Hematopoietic multipotent progenitor cell (in vitro differentiated cells): Measurements from ENCODE around the gene MS4A8. TPM values are rescaled to one million over a fixed set of nuclear protein-coding genes. Genes with fewer than 3 reads are reported as not detected.
A peak's percentile ranks its signal among the peaks of the same experiment; 100 is the strongest.
"Not testable (repeated sequence)": the region's sequence is repeated elsewhere in the genome, so short reads cannot be mapped to it uniquely, and the experiment has no call there.

ENCODE experiments used
- DNase-seq, 3 donors: peaks; one replicate each; pipeline ENCODE4 v3.0.0-alpha.2; 2011 to 2015; ENCODE audit warnings: low read depth in 2 of 3, low spot score in 2 of 3
- total RNA-seq: library from RNA; depleted of rRNA; stranded (reverse); fragments of >200 nt; gene quantifications from one replicate; pipeline ENCODE4 v1.2.3, GENCODE V29; 2012

MS4A8 gene
- total RNA-seq, 1 donor = not detected

GRCh38 chr11:60724420-60724819 is 25.0 kb downstream of the MS4A8 start, which contains the start of gene MS4A18:
MS4A18 (plus strand) TSS chr11:60724720.
- no peak for DNase-seq

GRCh38 chr11:60725592-60725991 is 26.2 kb downstream of the MS4A8 start:
- no peak for DNase-seq

GRCh38 chr11:60731586-60731985 is 32.2 kb downstream of the MS4A8 start:
- DNase-seq = no peak

GRCh38 chr11:60734279-60734678 is 34.9 kb downstream of the MS4A8 start:
- no peak for DNase-seq

- no peak for DNase-seq
These were observed 39.7 kb downstream of the MS4A8 start for GRCh38 chr11:60739114-60739513.

- no peak for DNase-seq
These were observed 41.2 kb downstream of the MS4A8 start for GRCh38 chr11:60740573-60740972.

GRCh38 chr11:60741421-60741820 is 42.0 kb downstream of the MS4A8 start:
- DNase-seq = no peak

- no peak for DNase-seq
These were observed 43.6 kb downstream of the MS4A8 start for GRCh38 chr11:60743058-60743457.

GRCh38 chr11:60744114-60744513 is 44.7 kb downstream of the MS4A8 start:
- DNase-seq = no peak

- DNase-seq = no peak
These were observed 48.0 kb downstream of the MS4A8 start for GRCh38 chr11:60747359-60747873.

- no peak for DNase-seq
These were observed 48.8 kb downstream of the MS4A8 start for GRCh38 chr11:60748225-60748624.

- no peak for DNase-seq
These were observed 49.4 kb downstream of the MS4A8 start for GRCh38 chr11:60748821-60749220.

- no peak for DNase-seq
These were observed 51.5 kb downstream of the MS4A8 start for GRCh38 chr11:60750911-60751310.

GRCh38 chr11:60753309-60753708 is 53.9 kb downstream of the MS4A8 start:
- no peak for DNase-seq

- DNase-seq = no peak
These were observed 55.5 kb downstream of the MS4A8 start for GRCh38 chr11:60754887-60755286.

- DNase-seq = peak in 2 of 3 donors; percentile 45 to 69
These were observed 57.1 kb downstream of the MS4A8 start, which contains the start of gene MS4A15 for GRCh38 chr11:60756307-60757032. MS4A15 (plus strand) TSS chr11:60756867; CDS start chr11:60763734, 6,867 bp downstream.

- no peak for DNase-seq
These were observed 57.9 kb downstream of the MS4A8 start for GRCh38 chr11:60757231-60757800.

GRCh38 chr11:60758671-60759070 is 59.3 kb downstream of the MS4A8 start:
- not testable (repeated sequence) for DNase-seq

- peak in 2 of 3 donors; percentile 10 to 27 for DNase-seq
These were observed 60.2 kb downstream of the MS4A8 start for GRCh38 chr11:60759438-60760225.

GRCh38 chr11:60761436-60762190 is 62.2 kb downstream of the MS4A8 start:
- DNase-seq = peak in 1 of 3 donors; percentile 19
